ENCODE results near the gene ARHGEF38. TPM values are rescaled to one million over a fixed set of nuclear protein-coding genes. Genes with fewer than 3 reads are reported as not detected.
"Not testable (repeated sequence)": the region's sequence is repeated elsewhere in the genome, so short reads cannot be mapped to it uniquely, and the experiment has no call there.

The ARHGEF38 gene
- total RNA-seq, 1 experiment from 2014 or later, result not detected

GRCh38 chr4:105712766-105713165 is 160.3 kb downstream of the ARHGEF38 start:
- DNase-seq (ENCODE audit: low read depth), result no peak

GRCh38 chr4:105714071-105714521 is 161.7 kb downstream of the ARHGEF38 start:
- no peak for DNase-seq (ENCODE audit: low read depth)

- no peak for DNase-seq (ENCODE audit: low read depth)
These were observed 162.5 kb downstream of the ARHGEF38 start for GRCh38 chr4:105714932-105715331.

- no peak for DNase-seq (ENCODE audit: low read depth)
These were observed 163.4 kb downstream of the ARHGEF38 start for GRCh38 chr4:105715692-105716278.

GRCh38 chr4:105719204-105719603 is 166.8 kb downstream of the ARHGEF38 start:
- DNase-seq (ENCODE audit: low read depth), result no peak

GRCh38 chr4:105725623-105726022 is 173.2 kb downstream of the ARHGEF38 start:
- no peak for DNase-seq (ENCODE audit: low read depth)

GRCh38 chr4:105729895-105730294 is 177.5 kb downstream of the ARHGEF38 start:
- not testable (repeated sequence) for DNase-seq (ENCODE audit: low read depth)

Other genes with a start within 250 kb of the ARHGEF38 start
- 57.0 and 87.3 TPM in 2 replicates for gene PPA2, start 78.6 kb upstream of the ARHGEF38 start, total RNA-seq (2014; rRNA removed; shearing (Covaris generic))
- gene INTS12, start 156.1 kb downstream of the ARHGEF38 start, total RNA-seq (2014; rRNA removed; shearing (Covaris generic)), result 7.1 and 11.0 TPM in 2 replicates
- gene GSTCD, start 156.2 kb downstream of the ARHGEF38 start, total RNA-seq (2014; rRNA removed; shearing (Covaris generic)), result 7.1 and 11.3 TPM in 2 replicates

Data from Daoy (cell line).